SIG-M5 treated with dmso at 0.1 percent for 504 hours (cell line): ENCODE results near the gene ZFP92.
A peak's percentile ranks its signal among the peaks of the same experiment; 100 is the strongest.

Experiments used
- DNase-seq: peaks from one replicate; lab custom pipeline; 2025; ENCODE audit not compliant: unreplicated experiment; lab: John Stamatoyannopoulos, UW

Gene ZFP92, protein sequence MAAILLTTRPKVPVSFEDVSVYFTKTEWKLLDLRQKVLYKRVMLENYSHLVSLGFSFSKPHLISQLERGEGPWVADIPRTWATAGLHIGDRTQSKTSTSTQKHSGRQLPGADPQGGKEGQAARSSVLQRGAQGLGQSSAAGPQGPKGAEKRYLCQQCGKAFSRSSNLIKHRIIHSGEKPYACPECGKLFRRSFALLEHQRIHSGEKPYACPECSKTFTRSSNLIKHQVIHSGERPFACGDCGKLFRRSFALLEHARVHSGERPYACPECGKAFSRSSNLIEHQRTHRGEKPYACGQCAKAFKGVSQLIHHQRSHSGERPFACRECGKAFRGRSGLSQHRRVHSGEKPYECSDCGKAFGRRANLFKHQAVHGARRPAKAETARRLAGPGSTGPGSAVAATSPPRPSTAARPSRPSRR

DNA sequence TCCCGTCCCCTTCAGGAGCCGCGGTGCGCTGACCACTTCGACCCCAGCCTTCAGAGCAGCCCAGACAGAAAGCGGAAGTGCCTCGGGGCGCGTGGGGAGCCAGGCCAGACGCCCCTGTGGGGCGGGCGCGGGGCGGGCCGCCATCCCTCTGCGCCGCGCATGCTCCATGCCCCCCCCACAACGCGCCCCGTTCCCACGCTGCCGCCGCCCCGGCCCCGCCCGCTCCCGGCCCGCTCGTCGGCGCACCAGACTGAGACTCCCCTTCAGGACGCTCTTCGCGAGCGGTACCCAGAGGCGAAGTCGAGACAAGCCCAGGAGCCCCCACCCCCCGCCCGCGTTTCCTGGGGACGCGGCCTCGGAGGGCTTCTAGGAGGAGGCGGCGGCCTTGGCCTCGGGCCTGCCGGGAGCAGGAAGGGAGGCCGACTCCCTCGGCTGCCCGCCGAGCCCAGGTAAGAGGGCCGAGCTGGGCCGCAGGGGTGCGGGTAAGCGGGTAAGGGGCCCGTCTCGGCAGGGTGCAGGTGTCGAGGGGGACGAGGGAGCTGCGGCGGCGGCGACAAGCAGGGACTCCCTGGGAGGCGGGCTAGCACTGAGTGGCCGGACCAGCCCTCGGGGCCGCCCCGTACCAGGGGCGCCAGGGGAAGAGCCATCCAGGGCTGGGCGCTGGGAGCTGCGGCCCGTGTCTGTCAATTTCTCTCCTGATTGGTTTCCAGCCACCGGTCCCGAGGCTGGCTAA is at the start of gene ZFP92:
TSS of gene ZFP92 (plus strand) at position 218 of the 733 bp plus-strand sequence. CDS start 6,851 bp downstream, outside the sequence.
- peak; percentile 17 for DNase-seq

GRCh38 chrX:153361781-153362397 is 49.4 kb upstream of the ZFP92 start:
- no peak for DNase-seq

DNA sequence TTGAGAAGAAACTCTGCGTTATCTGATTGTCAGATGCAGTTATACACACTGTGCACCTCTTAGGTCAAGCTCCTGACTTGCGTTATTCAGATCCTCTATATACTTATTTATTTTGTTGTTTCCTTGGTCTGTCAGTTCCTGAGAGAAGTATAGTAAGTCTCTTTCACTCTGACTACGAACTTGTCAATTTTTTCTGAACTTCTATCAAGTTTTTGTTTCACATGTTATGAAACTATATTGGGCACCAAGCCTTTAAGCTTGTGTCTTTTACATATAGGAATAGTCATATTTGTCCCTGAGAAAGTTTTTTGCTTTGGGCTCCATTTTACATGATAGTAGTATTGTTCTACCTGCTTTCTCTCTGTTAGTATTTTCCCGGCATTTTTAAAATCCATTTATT is 45.6 kb upstream of the ZFP92 start:
- DNase-seq, result no peak

- no peak for DNase-seq
These were observed 45.2 kb upstream of the ZFP92 start for GRCh38 chrX:153366119-153366518.

DNA sequence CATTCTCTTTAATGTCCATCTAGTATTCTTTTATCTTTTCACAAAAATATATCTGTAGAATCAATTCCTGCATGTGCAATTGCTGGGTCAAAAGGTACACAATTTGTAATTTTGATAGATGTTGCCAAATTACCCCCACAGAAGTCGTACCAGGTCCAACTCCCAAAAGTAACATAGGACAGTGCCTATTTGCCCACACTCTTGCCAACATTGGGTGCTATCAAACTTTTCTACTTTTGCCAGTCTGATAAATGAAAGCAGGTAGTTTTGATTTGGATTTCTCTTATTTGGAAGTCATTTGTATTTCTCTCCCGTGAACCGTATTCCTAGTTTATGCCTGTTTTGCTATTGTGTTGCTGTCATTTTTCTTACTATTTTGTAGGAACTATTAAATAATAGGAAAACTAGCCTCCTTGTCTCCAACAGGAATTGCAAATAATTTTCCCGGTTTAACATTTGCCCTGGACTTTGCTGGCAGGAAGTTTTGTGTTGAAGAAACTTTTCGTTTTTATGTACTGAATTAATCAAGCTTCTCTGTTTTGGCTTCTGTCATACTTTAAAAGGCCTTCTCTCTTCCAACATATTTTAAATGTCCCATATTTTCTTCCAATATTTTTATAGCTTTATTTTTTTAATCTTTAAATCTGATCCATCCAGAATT is 44.3 kb upstream of the ZFP92 start:
- DNase-seq, result no peak

DNA sequence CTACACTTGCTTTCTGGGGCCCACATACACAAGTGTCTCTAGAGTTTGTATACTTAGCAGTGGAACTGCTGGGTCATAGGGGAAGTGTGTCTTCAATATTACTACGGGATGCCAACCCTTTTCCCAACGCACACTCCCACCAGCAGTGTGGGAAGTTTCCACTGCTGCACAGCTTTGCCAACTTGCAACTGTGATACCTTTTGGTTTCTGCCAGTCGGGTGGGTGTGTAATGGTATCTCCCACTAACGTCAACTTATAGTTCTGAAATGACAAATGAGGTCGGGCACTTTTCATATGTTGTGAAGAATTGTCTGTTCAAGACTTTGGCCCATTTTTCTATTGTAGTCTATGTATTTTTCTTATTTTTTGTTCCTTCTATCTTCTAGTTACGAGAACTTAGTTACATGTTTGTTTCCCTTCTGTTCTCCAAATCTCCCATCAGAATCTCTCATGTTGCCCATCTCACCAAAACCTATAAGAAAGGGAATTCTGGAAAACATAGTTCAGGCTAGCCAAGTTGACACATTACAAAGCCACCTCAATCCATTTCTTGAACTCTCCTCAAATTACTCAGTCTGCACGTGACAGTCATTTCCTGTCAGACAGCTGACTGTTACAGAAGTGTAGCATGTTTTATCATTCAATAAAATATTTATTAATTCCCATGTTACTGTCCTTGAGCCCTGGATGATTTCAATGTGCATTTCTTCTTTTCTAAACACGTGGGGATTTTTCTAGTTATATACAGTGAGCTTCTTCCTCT is 40.8 kb upstream of the ZFP92 start:
- no peak for DNase-seq

DNA sequence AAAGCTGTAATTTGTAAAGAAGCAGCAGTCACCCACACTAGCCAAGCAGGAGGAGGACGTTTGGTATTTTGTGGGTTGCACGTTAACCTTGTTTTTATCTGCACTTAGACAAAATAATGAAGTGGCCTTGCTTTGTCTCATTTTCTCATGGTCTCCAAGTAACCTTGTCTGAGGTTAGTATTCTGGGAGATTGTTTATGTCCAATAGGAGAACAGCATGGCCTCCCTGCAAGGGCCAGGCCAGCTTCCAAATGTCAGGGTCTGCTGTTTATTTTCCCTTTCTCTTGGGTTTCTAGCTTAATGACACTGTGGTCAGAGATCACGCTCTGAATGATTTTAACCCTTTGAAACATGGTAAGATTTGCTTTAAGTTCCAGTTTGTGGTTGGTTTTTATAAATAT is 40.0 kb upstream of the ZFP92 start:
- DNase-seq, result no peak

GRCh38 chrX:153372949-153373348 is 38.3 kb upstream of the ZFP92 start:
- no peak for DNase-seq

GRCh38 chrX:153374426-153374825 is 36.8 kb upstream of the ZFP92 start:
- no peak for DNase-seq

GRCh38 chrX:153375571-153375970 is 35.7 kb upstream of the ZFP92 start:
- no peak for DNase-seq

DNA sequence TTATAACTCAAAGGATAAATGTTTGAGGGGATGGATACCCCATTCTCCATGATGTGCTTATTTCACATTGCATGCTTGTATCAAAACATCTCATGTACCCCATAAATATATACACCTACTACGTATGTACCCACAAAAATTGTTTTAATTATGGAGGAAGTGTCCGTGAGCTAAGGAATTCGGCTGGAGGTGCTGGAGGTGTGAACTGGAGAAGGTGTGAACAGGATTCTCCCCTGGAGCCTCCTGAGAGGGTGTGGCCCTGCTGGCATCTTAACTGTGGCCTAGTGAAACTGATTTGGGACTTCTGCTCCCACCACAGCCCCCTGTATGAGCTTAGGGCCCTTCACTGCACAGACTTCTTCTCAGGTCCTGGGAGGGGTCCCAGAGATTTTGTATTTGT is 33.5 kb upstream of the ZFP92 start:
- no peak for DNase-seq

DNA sequence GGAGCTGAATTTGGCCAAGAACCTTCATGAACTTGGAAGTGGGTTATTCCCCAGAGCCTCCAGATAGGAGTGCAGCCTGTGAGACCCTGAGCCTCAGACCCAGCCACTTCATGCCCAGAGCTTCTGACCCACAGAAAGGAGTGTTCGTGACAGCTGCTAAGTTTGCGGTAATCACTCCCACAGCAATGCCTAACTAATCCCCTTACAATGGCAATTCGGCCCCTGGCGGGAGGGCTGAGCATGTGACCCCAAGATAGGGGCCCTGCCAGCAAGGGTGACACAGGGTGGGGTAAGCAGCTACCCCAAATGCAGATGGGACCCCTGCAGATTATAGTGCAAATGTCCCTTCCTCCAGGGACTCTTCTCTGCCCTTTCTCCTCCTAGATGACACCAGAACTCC is 32.7 kb upstream of the ZFP92 start:
- no peak for DNase-seq

DNA sequence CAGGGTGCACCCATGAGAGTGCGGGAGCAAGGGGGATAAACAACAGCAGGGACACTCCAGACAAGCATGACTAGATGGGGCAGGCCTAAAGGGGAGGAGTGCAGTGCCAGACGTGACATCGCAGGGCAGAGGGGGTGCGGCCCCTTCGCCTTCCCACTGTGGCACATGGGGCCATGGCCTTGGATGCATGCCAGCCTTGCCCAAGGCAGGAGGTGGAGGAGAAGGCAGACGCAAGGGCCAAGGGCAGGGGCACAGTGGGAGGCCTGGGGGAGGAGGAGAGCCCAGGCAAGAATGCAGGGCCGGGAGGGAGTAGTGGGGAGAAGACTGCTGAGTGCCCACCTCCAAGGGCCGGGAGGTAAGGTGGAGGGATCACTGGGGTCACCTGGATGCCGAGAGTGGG is 31.8 kb upstream of the ZFP92 start:
- DNase-seq, result no peak

DNA sequence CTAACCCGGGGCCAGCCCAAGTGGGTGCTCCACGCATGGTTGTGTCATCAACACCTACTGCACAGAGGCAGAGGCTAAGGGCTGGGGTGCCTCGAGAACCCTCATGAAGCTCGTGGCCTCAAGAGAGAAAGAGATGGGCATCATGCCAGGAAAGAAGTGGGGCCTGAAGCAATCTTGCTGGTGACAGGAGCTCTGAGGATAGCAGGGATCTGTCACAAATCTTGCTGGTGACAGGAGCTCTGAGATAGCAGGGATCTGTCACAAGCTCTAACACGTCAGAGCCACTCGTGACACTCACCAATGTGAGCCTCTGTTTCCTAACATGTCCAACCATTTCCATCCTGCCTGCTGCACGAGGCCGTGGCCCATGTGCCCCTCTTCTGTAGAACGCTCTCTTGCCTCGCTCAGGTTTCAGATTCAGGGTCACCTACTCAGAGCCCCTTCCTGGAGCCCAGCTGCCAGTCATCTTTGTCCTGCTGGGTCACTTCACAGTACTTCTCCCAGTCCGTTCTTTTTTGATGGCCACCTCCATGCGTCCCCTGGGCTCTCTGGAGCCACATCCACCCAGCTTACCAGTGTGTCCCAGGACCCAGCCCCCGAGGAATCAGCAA is 31.2 kb upstream of the ZFP92 start:
- no peak for DNase-seq

GRCh38 chrX:153380691-153381090 is 30.6 kb upstream of the ZFP92 start:
- no peak for DNase-seq

- no peak for DNase-seq
These were observed 29.4 kb upstream of the ZFP92 start for GRCh38 chrX:153381684-153382532.

- no peak for DNase-seq
These were observed 28.4 kb upstream of the ZFP92 start for GRCh38 chrX:153382563-153383482.

GRCh38 chrX:153384390-153384789 is 26.9 kb upstream of the ZFP92 start:
- no peak for DNase-seq
